Fibroblast of lung (primary cell): ENCODE measurements around the gene SNX14.

Experiments
- CTCF ChIP-seq, 2 donors: IDR thresholded peaks in 1 of 2; conservative IDR thresholded peaks in 1 of 2; 1 replicate in 1 of 2; 2 replicates in 1 of 2; pipeline ENCODE4 v1.5.1; 2011 to 2012; ENCODE audit warnings: low read length in 2 of 2, control low read depth in 1 of 2, inconsistent platforms in 1 of 2, low read depth in 1 of 2, mild to moderate bottlenecking in 1 of 2
- EZH2 ChIP-seq: IDR thresholded peaks from 2 replicates; pipeline ENCODE4 v1.5.1; 2012; ENCODE audit warnings: low read length, control low read depth, mild to moderate bottlenecking; ENCODE audit errors: missing control alignments

- TF ChIP-seq CTCF (conservative IDR thresholded peaks at IDR 0.05 in 1 of 2, IDR thresholded peaks at IDR 0.05 in 1 of 2; ENCODE audit: low read depth in 1 of 2, low read length in 2 of 2) = no peak
- no peak for TF ChIP-seq EZH2
Measured at GRCh38 chr6:85632164-85632942, 38.7 kb upstream of the SNX14 start.
